Panc1 (cell line): ENCODE results near the gene MEIS2. TPM values are rescaled to one million over a fixed set of nuclear protein-coding genes. Genes with fewer than 3 reads are reported as not detected.

Experiments
- ATAC-seq: fragments of 200-7000 bp; cut with Tn5 transposase; 2 replicates; pipeline ENCODE4 v1.9.1; 2020; ENCODE audit warnings: mild to moderate bottlenecking, moderate library complexity
- BruUV-seq: library from RNA; stranded (reverse); fragments of 400-500 nt; replicated peaks from 2 replicates; lab custom pipeline; 2021; lab: Mats Ljungman, UMichigan
- CTCF ChIA-PET: fragments of 300-600 bp; sonication (Branson Sonifier 250); formaldehyde crosslinking; loops from one replicate; lab custom pipeline; 2022; ENCODE audit warnings: antibody characterized with exemption; lab: Charles Lee
- POLR2A ChIA-PET: fragments of 300-600 bp; sonication (Branson Sonifier 250); formaldehyde crosslinking; loops from one replicate; lab custom pipeline; 2022; ENCODE audit warnings: antibody characterized with exemption; lab: Charles Lee
- DNase-seq: peaks from one replicate; pipeline ENCODE4 v3.0.0-alpha.2; 2010; ENCODE audit warnings: low read depth, low spot score
- H3K27ac ChIP-seq: 2 replicates; pipeline ENCODE4 v1.5.1; 2011; ENCODE audit warnings: mild to moderate bottlenecking, low read length, inconsistent platforms
- H3K27me3 ChIP-seq: fragments of 200-500 bp; sonication (Bioruptor generic); 2 replicates; pipeline ENCODE4 v1.6.0; 2014; ENCODE audit warnings: low read length, inconsistent platforms; ENCODE audit not compliant: control insufficient read depth, insufficient read depth
- H3K36me3 ChIP-seq: fragments of 200-500 bp; sonication (Bioruptor generic); 2 replicates; pipeline ENCODE4 v1.5.1; 2014; ENCODE audit warnings: inconsistent platforms, mild to moderate bottlenecking, low read length, moderate library complexity; ENCODE audit not compliant: control insufficient read depth, insufficient read depth
- H3K4me1 ChIP-seq: 2 replicates; pipeline ENCODE4 v1.5.1; 2011; ENCODE audit warnings: inconsistent platforms, mild to moderate bottlenecking, low read length, moderate library complexity; ENCODE audit not compliant: control insufficient read depth, insufficient read depth
- H3K4me3 ChIP-seq, 2 experiments: 2 replicates each; pipeline ENCODE4 v1.5.1; 2011 to 2012; ENCODE audit warnings: low read depth in 2 of 2, low read length in 2 of 2, mild to moderate bottlenecking in 2 of 2, inconsistent platforms in 1 of 2, moderate library complexity in 1 of 2
- H3K9me3 ChIP-seq: fragments of 200-500 bp; sonication (Bioruptor generic); 2 replicates; pipeline ENCODE4 v1.5.1; 2014; ENCODE audit warnings: low read depth, mild to moderate bottlenecking, inconsistent platforms, low read length, moderate library complexity; ENCODE audit not compliant: control insufficient read depth, insufficient read depth
- POLR2AphosphoS5 ChIP-seq: IDR thresholded peaks from 2 replicates; pipeline ENCODE4 v1.6.1; 2012; ENCODE audit warnings: mild to moderate bottlenecking, low read depth, low read length, moderate library complexity
- SIN3A ChIP-seq: IDR thresholded peaks from 2 replicates; pipeline ENCODE4 v1.6.1; 2012; ENCODE audit warnings: low read depth, mild to moderate bottlenecking, low read length, moderate library complexity, borderline replicate concordance; ENCODE audit not compliant: insufficient read depth
- TCF7L2 ChIP-seq: IDR thresholded peaks from 2 replicates; pipeline ENCODE4 v1.6.1; 2011; ENCODE audit warnings: mild to moderate bottlenecking, low read depth, low read length, inconsistent platforms
- in situ Hi-C: cut with HindIII; loops from 2 replicates; pipeline ENCODE4 v1.10.0; 2016; ENCODE audit warnings: low sequenced_read_pairs, low pct_unique_long_range_greater_than_20kb
- intact Hi-C: fragments of 100-400 bp; cut with micrococcal nuclease; formaldehyde crosslinking; loops from one replicate; pipeline ENCODE4 v1.10.0; 2022; ENCODE audit not compliant: unreplicated experiment
- total RNA-seq: library from RNA; stranded (reverse); gene quantifications from one replicate; pipeline ENCODE4 v1.2.1, GENCODE V29; 2021; ENCODE audit not compliant: unreplicated experiment
- TF ChIP-seq, protein P1 (sequence below): fragments of 450-650 bp; IDR thresholded peaks from 2 replicates; pipeline ENCODE4 v1.5.1; 2017; ENCODE audit warnings: mild to moderate bottlenecking
- TF ChIP-seq, protein P2 (sequence below), 2 experiments: IDR thresholded peaks; 2 replicates each; pipeline ENCODE4 v1.6.1; 2011 to 2012; ENCODE audit warnings: low read depth in 2 of 2, control low read depth in 1 of 2, low read length in 1 of 2, mild to moderate bottlenecking in 1 of 2, moderate library complexity in 1 of 2; ENCODE audit not compliant: insufficient read depth in 1 of 2

MEIS2 gene
- total RNA-seq, 1 experiment from 2014 or later, result 9.3 TPM

DNA sequence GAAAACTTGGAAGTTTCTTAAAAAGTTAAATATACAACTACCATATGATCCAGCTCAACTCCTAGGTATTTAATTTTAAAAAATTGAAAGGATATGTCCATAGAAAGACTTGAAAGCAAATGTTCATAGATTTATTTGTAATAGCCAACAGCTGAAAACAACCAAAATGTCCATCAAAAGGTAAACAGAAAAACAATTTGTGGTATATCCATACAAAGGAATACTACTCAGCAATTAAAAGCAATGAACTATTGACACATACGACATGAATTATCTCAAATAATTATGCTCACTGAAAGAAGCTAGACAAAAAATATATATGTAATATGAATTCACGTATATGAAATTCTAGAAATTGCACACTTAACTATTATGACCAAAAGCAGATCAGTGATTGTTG is 249.5 kb downstream of the MEIS2 start:
- ChIA-PET POLR2A (no interaction called here), CTCF (no interaction called here)
- in situ Hi-C loops (no loop called here), intact Hi-C loops (no loop called here)
- H3K4me3 ChIP-seq, result no peak overlapping the region
- no peaks in the 10 kb centered on the region for H3K4me1 ChIP-seq
- ATAC-seq (no peak), DNase-seq (no peak)
- H3K27me3 ChIP-seq, result no peaks in the 10 kb centered on the region
- no peaks in the 10 kb centered on the region for H3K36me3 ChIP-seq
- no TSS peak for BruUV-seq
- TF ChIP-seq, protein P1, sequence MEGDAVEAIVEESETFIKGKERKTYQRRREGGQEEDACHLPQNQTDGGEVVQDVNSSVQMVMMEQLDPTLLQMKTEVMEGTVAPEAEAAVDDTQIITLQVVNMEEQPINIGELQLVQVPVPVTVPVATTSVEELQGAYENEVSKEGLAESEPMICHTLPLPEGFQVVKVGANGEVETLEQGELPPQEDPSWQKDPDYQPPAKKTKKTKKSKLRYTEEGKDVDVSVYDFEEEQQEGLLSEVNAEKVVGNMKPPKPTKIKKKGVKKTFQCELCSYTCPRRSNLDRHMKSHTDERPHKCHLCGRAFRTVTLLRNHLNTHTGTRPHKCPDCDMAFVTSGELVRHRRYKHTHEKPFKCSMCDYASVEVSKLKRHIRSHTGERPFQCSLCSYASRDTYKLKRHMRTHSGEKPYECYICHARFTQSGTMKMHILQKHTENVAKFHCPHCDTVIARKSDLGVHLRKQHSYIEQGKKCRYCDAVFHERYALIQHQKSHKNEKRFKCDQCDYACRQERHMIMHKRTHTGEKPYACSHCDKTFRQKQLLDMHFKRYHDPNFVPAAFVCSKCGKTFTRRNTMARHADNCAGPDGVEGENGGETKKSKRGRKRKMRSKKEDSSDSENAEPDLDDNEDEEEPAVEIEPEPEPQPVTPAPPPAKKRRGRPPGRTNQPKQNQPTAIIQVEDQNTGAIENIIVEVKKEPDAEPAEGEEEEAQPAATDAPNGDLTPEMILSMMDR, result no peak
- TF ChIP-seq, protein P2, sequence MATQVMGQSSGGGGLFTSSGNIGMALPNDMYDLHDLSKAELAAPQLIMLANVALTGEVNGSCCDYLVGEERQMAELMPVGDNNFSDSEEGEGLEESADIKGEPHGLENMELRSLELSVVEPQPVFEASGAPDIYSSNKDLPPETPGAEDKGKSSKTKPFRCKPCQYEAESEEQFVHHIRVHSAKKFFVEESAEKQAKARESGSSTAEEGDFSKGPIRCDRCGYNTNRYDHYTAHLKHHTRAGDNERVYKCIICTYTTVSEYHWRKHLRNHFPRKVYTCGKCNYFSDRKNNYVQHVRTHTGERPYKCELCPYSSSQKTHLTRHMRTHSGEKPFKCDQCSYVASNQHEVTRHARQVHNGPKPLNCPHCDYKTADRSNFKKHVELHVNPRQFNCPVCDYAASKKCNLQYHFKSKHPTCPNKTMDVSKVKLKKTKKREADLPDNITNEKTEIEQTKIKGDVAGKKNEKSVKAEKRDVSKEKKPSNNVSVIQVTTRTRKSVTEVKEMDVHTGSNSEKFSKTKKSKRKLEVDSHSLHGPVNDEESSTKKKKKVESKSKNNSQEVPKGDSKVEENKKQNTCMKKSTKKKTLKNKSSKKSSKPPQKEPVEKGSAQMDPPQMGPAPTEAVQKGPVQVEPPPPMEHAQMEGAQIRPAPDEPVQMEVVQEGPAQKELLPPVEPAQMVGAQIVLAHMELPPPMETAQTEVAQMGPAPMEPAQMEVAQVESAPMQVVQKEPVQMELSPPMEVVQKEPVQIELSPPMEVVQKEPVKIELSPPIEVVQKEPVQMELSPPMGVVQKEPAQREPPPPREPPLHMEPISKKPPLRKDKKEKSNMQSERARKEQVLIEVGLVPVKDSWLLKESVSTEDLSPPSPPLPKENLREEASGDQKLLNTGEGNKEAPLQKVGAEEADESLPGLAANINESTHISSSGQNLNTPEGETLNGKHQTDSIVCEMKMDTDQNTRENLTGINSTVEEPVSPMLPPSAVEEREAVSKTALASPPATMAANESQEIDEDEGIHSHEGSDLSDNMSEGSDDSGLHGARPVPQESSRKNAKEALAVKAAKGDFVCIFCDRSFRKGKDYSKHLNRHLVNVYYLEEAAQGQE (IDR thresholded peaks at IDR 0.05; ENCODE audit: insufficient read depth in 1 of 2, low read depth in 2 of 2, low read length in 1 of 2), result no peak
- TF ChIP-seq TCF7L2, result no peak
- no peak for TF ChIP-seq POLR2AphosphoS5
- no peak for TF ChIP-seq SIN3A
- H3K9me3 ChIP-seq, result no peaks in the 10 kb centered on the region
- no peak overlapping the region for H3K27ac ChIP-seq

DNA sequence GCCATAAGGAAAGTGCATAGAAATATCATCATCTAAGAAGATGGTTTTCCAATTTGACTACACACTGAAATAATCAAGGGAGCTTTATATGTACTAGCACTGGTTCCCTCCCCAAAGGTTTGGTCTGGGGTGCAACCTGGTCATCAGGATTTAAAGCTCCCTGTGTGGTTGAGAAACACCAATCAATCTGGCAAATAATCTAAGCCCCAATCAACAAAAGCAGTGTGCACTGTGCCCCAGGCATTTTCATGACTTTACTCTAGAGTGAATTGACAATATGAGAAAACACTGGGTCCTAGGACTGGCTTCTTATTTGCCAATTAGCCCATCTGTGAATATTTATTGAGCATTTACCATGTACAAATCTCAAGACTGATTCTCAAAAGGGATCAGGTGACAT is 255.1 kb downstream of the MEIS2 start:
- no peaks in the 10 kb centered on the region for H3K36me3 ChIP-seq
- ATAC-seq, result no peak
- H3K4me1 ChIP-seq, result no peaks in the 10 kb centered on the region
- no peak overlapping the region for H3K27ac ChIP-seq
- no peak overlapping the region for H3K4me3 ChIP-seq
- no peak for TF ChIP-seq TCF7L2
- TF ChIP-seq, protein P1, result no peak
- TF ChIP-seq, protein P2 (IDR thresholded peaks at IDR 0.05; ENCODE audit: insufficient read depth in 1 of 2, low read depth in 2 of 2, low read length in 1 of 2), result no peak
- TF ChIP-seq SIN3A, result no peak
- no peak for TF ChIP-seq POLR2AphosphoS5
- BruUV-seq, result no TSS peak
- H3K27me3 ChIP-seq, result 0 out of 2 replicates have a peak, but pooled peaks cover 5% of the 10 kb centered on the region
- CTCF ChIA-PET, result no interaction called here
- POLR2A ChIA-PET, result no interaction called here
- DNase-seq, result no peak
- H3K9me3 ChIP-seq, result no peaks in the 10 kb centered on the region
- in situ Hi-C loops, result no loop called here
- intact Hi-C loops, result no loop called here
